H1 (cell line): ENCODE results near the gene SPATA33. TPM values are rescaled to one million over a fixed set of nuclear protein-coding genes. Genes with fewer than 3 reads are reported as not detected.

ENCODE experiments used
- CTCF ChIA-PET: fragments of 300-600 bp; sonication (Branson Sonifier 250); formaldehyde crosslinking; loops from one replicate; lab custom pipeline; 2021; ENCODE audit not compliant: partially characterized antibody; lab: Charles Lee
- POLR2A ChIA-PET: fragments of 300-600 bp; sonication (Branson Sonifier 250); formaldehyde crosslinking; loops from one replicate; lab custom pipeline; 2021; ENCODE audit warnings: inconsistent platforms; ENCODE audit not compliant: partially characterized antibody; lab: Charles Lee
- DNase-seq, 2 experiments: peaks; one replicate each; pipeline versions ENCODE4 v3.0.0 to v3.0.0-alpha.2; 2010 to 2022; ENCODE audit warnings: low spot score in 2 of 2, low read depth in 1 of 2, mixed read lengths in 1 of 2
- FAIRE-seq: peaks from 2 replicates; lab custom pipeline; 2011; peaks lifted over from hg19 to GRCh38; lab: Jason Lieb, UNC
- H2AFZ ChIP-seq: 2 replicates; pipeline ENCODE4 v1.8.1; 2012; ENCODE audit warnings: low read length, inconsistent platforms
- H2AK5ac ChIP-seq: 2 replicates; pipeline ENCODE4 v1.6.1; 2013; ENCODE audit warnings: low read depth, low read length
- H2BK120ac ChIP-seq: replicated peaks from 2 replicates; pipeline ENCODE3; 2013; ENCODE audit warnings: low read depth, low read length, inconsistent platforms
- H2BK12ac ChIP-seq: 2 replicates; pipeline ENCODE4 v1.6.1; 2013; ENCODE audit warnings: low read depth, low read length
- H2BK15ac ChIP-seq: 2 replicates; pipeline ENCODE4 v1.6.1; 2013; ENCODE audit warnings: low read length
- H2BK20ac ChIP-seq: 2 replicates; pipeline ENCODE4 v1.6.1; 2013; ENCODE audit warnings: low read length
- H2BK5ac ChIP-seq: 2 replicates; pipeline ENCODE4 v1.6.1; 2013; ENCODE audit warnings: low read depth, low read length
- H3K14ac ChIP-seq: 2 replicates; pipeline ENCODE4 v1.6.1; 2013; ENCODE audit warnings: inconsistent platforms; ENCODE audit not compliant: insufficient read length
- H3K18ac ChIP-seq: 2 replicates; pipeline ENCODE4 v1.6.1; 2013; ENCODE audit warnings: low read length; ENCODE audit errors: extremely low read depth
- H3K23ac ChIP-seq: 2 replicates; pipeline ENCODE4 v1.6.1; 2013; ENCODE audit warnings: inconsistent platforms; ENCODE audit not compliant: insufficient read length
- H3K23me2 ChIP-seq: 2 replicates; pipeline ENCODE4 v1.6.1; 2013; ENCODE audit warnings: low read depth, low read length
- H3K27ac ChIP-seq: 2 replicates; pipeline ENCODE4 v1.6.1; 2011; ENCODE audit warnings: low read depth, low read length, inconsistent platforms
- H3K27me3 ChIP-seq, 4 experiments: replicated peaks in 1 of 4; 1 replicate in 1 of 4; 2 replicates in 3 of 4; pipeline versions ENCODE4 v1.6.1 to v1.8.1; 2011 to 2013; ENCODE audit warnings: low read length in 3 of 4, mild to moderate bottlenecking in 3 of 4, inconsistent platforms in 2 of 4, mixed read lengths in 2 of 4, moderate library complexity in 1 of 4; ENCODE audit not compliant: control insufficient read depth in 3 of 4, insufficient read depth in 3 of 4; ENCODE audit errors: extremely low read depth in 1 of 4
- H3K36me3 ChIP-seq, 4 experiments: 2 replicates each; pipeline versions ENCODE4 v1.6.1 to v1.8.1; 2011 to 2013; ENCODE audit warnings: mild to moderate bottlenecking in 4 of 4, low read length in 3 of 4, moderate library complexity in 2 of 4, control low read depth in 1 of 4, inconsistent platforms in 1 of 4; ENCODE audit not compliant: insufficient read depth in 4 of 4, control insufficient read depth in 2 of 4
- H3K4ac ChIP-seq: replicated peaks from 2 replicates; pipeline ENCODE3; 2013; ENCODE audit warnings: low read length, low read depth, mixed read lengths, inconsistent platforms; ENCODE audit not compliant: insufficient read length
- H3K4me1 ChIP-seq, 4 experiments: replicated peaks in 1 of 4; 1 replicate in 1 of 4; 2 replicates in 3 of 4; pipeline versions ENCODE4 v1.6.1 to v1.8.1; 2011 to 2013; ENCODE audit warnings: low read length in 3 of 4, inconsistent platforms in 2 of 4, mixed read lengths in 1 of 4; ENCODE audit not compliant: insufficient read depth in 4 of 4, control insufficient read depth in 3 of 4
- H3K4me2 ChIP-seq, 2 experiments: 2 replicates each; pipeline versions ENCODE4 v1.6.1 to v1.8.1; 2011 to 2013; ENCODE audit warnings: low read depth in 2 of 2, low read length in 2 of 2, control low read depth in 1 of 2, inconsistent platforms in 1 of 2, mild to moderate bottlenecking in 1 of 2; ENCODE audit not compliant: insufficient read depth in 1 of 2
- H3K4me3 ChIP-seq, 4 experiments: fragments of 200-600, 300-600 bp in 1 of 4; sonication (generic), shearing (Covaris generic), sonication (Bioruptor Twin) in 1 of 4; 2 replicates each; pipeline versions ENCODE4 v1.5.1 to v1.8.1; 2011 to 2016; ENCODE audit warnings: low read length in 4 of 4, low read depth in 3 of 4, control low read depth in 2 of 4, inconsistent platforms in 2 of 4, mild to moderate bottlenecking in 2 of 4, mixed read lengths in 1 of 4, moderate library complexity in 1 of 4; ENCODE audit not compliant: insufficient read depth in 2 of 4; ENCODE audit errors: extremely low read depth in 1 of 4
- H3K56ac ChIP-seq: replicated peaks from 2 replicates; pipeline ENCODE3; 2013; ENCODE audit warnings: low read depth, mild to moderate bottlenecking, mixed read lengths, low read length, inconsistent platforms; ENCODE audit not compliant: insufficient read length
- H3K79me1 ChIP-seq: 2 replicates; pipeline ENCODE4 v1.6.1; 2013; ENCODE audit warnings: low read depth, low read length, control low read depth
- H3K79me2 ChIP-seq, 2 experiments: 2 replicates each; pipeline versions ENCODE4 v1.6.1 to v1.8.1; 2012 to 2013; ENCODE audit warnings: low read length in 2 of 2, mild to moderate bottlenecking in 2 of 2, inconsistent platforms in 1 of 2; ENCODE audit not compliant: insufficient read depth in 2 of 2, control insufficient read depth in 1 of 2
- H3K9ac ChIP-seq, 4 experiments: replicated peaks in 1 of 4; 1 replicate in 1 of 4; 2 replicates in 3 of 4; pipeline versions ENCODE4 v1.6.1 to v1.8.1; 2011 to 2013; ENCODE audit warnings: low read depth in 3 of 4, low read length in 3 of 4, control low read depth in 2 of 4, mild to moderate bottlenecking in 2 of 4, moderate library complexity in 2 of 4, inconsistent platforms in 1 of 4; ENCODE audit errors: extremely low read depth in 1 of 4
- H3K9me3 ChIP-seq, 2 experiments: 2 replicates each; pipeline versions ENCODE4 v1.6.1 to v1.8.1; 2012 to 2013; ENCODE audit warnings: mild to moderate bottlenecking in 2 of 2, moderate library complexity in 2 of 2, control low read depth in 1 of 2, inconsistent platforms in 1 of 2, low read depth in 1 of 2, low read length in 1 of 2, mixed read lengths in 1 of 2; ENCODE audit not compliant: insufficient read depth in 2 of 2
- H4K20me1 ChIP-seq, 2 experiments: replicated peaks in 1 of 2; 2 replicates each; pipeline versions ENCODE3 to v1.8.1; 2011 to 2013; ENCODE audit warnings: inconsistent platforms in 2 of 2, low read length in 2 of 2, mild to moderate bottlenecking in 1 of 2; ENCODE audit not compliant: insufficient read depth in 2 of 2, control insufficient read depth in 1 of 2
- H4K5ac ChIP-seq: 2 replicates; pipeline ENCODE4 v1.6.1; 2013; ENCODE audit warnings: low read length, low read depth, mixed read lengths, inconsistent platforms; ENCODE audit not compliant: insufficient read length
- H4K8ac ChIP-seq: 2 replicates; pipeline ENCODE4 v1.8.0; 2013; ENCODE audit warnings: mild to moderate bottlenecking, moderate library complexity, low read length, inconsistent platforms; ENCODE audit not compliant: insufficient read depth; ENCODE audit errors: extremely low read depth
- H4K91ac ChIP-seq: replicated peaks from 2 replicates; pipeline ENCODE3; 2013; ENCODE audit warnings: low read length, mixed read lengths, inconsistent platforms; ENCODE audit not compliant: insufficient read length
- BCL11A ChIP-seq, 2 experiments: IDR thresholded peaks; one replicate each; pipeline ENCODE4 v1.6.1; 2011; ENCODE audit warnings: low read depth in 2 of 2, low read length in 2 of 2, mild to moderate bottlenecking in 2 of 2
- BRCA1 ChIP-seq: IDR thresholded peaks from 2 replicates; pipeline ENCODE4 v1.6.1; 2012; ENCODE audit warnings: low read depth, low read length, improper control_type of control experiment
- CEBPB ChIP-seq: IDR thresholded peaks from 2 replicates; pipeline ENCODE4 v1.6.1; 2012; ENCODE audit warnings: low read depth, low read length
- CREB1 ChIP-seq: IDR thresholded peaks from 2 replicates; pipeline ENCODE4 v1.6.1; 2012; ENCODE audit warnings: inconsistent platforms
- EGR1 ChIP-seq: IDR thresholded peaks from 2 replicates; pipeline ENCODE4 v1.6.1; 2011; ENCODE audit warnings: low read depth, low read length, borderline replicate concordance
- KDM5A ChIP-seq: fragments of 200-600 bp; IDR thresholded peaks from 2 replicates; pipeline ENCODE4 v1.7.1; 2012; ENCODE audit warnings: mild to moderate bottlenecking, low read length, inconsistent platforms, mixed read lengths
- NANOG ChIP-seq: IDR thresholded peaks from 2 replicates; pipeline ENCODE4 v1.6.1; 2011; ENCODE audit warnings: low read length, low read depth, mild to moderate bottlenecking, inconsistent platforms; ENCODE audit not compliant: insufficient read depth, poor library complexity, severe bottlenecking
- PHF8 ChIP-seq: fragments of 200-600 bp; sonication (generic); conservative IDR thresholded peaks from 2 replicates; pipeline ENCODE4 v1.7.1; 2012; ENCODE audit warnings: low read depth, mild to moderate bottlenecking, inconsistent platforms, low read length, moderate library complexity
- RAD21 ChIP-seq, 2 experiments: IDR thresholded peaks in 1 of 2; conservative IDR thresholded peaks in 1 of 2; 2 replicates each; pipeline ENCODE4 v1.6.1; 2011; ENCODE audit warnings: low read depth in 2 of 2, low read length in 2 of 2, improper control_type of control experiment in 1 of 2, inconsistent platforms in 1 of 2, mild to moderate bottlenecking in 1 of 2, moderate library complexity in 1 of 2
- RFX5 ChIP-seq: IDR thresholded peaks from 2 replicates; pipeline ENCODE4 v1.6.1; 2011; ENCODE audit warnings: low read depth, low read length, improper control_type of control experiment, borderline replicate concordance
- SAP30 ChIP-seq: fragments of 300-600 bp; sonication (generic); IDR thresholded peaks from 2 replicates; pipeline ENCODE4 v1.7.1; 2012; ENCODE audit warnings: low read length, moderate library complexity, mild to moderate bottlenecking, inconsistent platforms; ENCODE audit not compliant: insufficient read depth, insufficient replicate concordance
- SIRT6 ChIP-seq: IDR thresholded peaks from one replicate; pipeline ENCODE4 v1.7.1; 2012; ENCODE audit warnings: low read length, inconsistent platforms
- TAF7 ChIP-seq: optimal IDR thresholded peaks from 2 replicates; pipeline ENCODE3; 2011; ENCODE audit warnings: low read depth, mild to moderate bottlenecking, inconsistent platforms, low read length, moderate library complexity, borderline replicate concordance
- ZNF274 ChIP-seq: IDR thresholded peaks from 2 replicates; pipeline ENCODE4 v1.7.0; 2012; ENCODE audit warnings: low read length, borderline replicate concordance; ENCODE audit errors: extremely low read depth
- WGBS, 2 experiments: shearing (Covaris generic) in 1 of 2; methylation state at CpG; one replicate each; pipeline versions ENCODE4 v1.1.6 to v1.1.7; 2013 to 2015; ENCODE audit warnings: low lambda C conversion rate in 2 of 2, mixed read lengths in 2 of 2, inconsistent platforms in 1 of 2, low coverage in 1 of 2, missing lambda C conversion rate in 1 of 2; ENCODE audit not compliant: insufficient replicate concordance in 2 of 2, insufficient coverage in 1 of 2, insufficient read length in 1 of 2; ENCODE audit errors: extremely low coverage in 1 of 2, missing lambda C conversion rate in 1 of 2; 5-methylcytosine and 5-hydroxymethylcytosine counted together
- polyA plus RNA-seq, 7 experiments: library from polyadenylated mRNA; depleted of rRNA in 3 of 7; stranded (reverse) in 5 of 7; unstranded in 2 of 7; fragments of >200 nt in 5 of 7; fragments of 200-250 nt in 2 of 7; gene quantifications; 1 replicate in 5 of 7; 2 replicates in 1 of 7; 4 replicates in 1 of 7; pipeline versions ENCODE4 v1.2.1 to v1.2.3, GENCODE V29; 2011 to 2013; ENCODE audit warnings: missing spikeins in 2 of 7, mixed read lengths in 2 of 7
- total RNA-seq: library from RNA; stranded (reverse); fragmentation: NEBNext Ultra II Directional; extraction: Animal tissue kit (Norgen Biotek cat#: 25700); gene quantifications from 2 replicates; pipeline ENCODE4 v1.2.1, GENCODE V29; 2021

The SPATA33 gene
- total and polyA plus RNA-seq, 2 of the 8 experiments (the other 6 are each of a cell fraction or from before 2014, with no cell fraction given) = 5.4 to 16.9 TPM

DNA sequence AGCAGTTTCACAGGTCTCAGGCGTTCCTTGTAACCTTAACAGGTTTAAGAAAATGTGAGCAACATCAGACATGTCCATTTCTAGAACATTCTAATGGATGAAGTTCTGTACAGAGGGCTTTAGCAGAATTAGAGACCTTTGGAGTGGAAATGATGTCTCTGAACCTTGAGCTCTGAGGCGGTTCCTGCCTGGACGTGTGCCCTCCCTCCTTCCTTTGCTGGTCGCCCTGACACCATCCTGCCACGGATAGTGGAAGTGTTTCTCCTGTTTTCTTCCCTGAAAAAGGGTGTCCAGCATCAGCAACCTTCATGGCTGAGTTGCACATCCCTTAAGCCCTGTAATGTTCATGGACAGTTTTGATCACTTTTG is 11.1 kb downstream of the SPATA33 start:
- POLR2A ChIA-PET = interaction anchor here (0.9 to 1.7 kb wide), 3 partner anchors 18 to 288 kb away, joined by 3 to 4 read pairs (median 4); partner anchors contain the start of gene CDK10
- H3K23me2 ChIP-seq = no peaks in the 10 kb centered on the region
- H3K4me2 ChIP-seq = no peak overlapping the region
- no peak overlapping the region for H2BK15ac ChIP-seq
- H3K27ac ChIP-seq = no peak overlapping the region
- no peak overlapping the region for H3K14ac ChIP-seq
- 89% methylated on average over 5 of the region's 5 CpGs; no CpG with 5 or more reads in 1 of the 2 experiments for WGBS, 2 experiments
- H4K8ac ChIP-seq = no peak overlapping the region
- H3K56ac ChIP-seq = no peak overlapping the region
- no peak overlapping the region for H3K4ac ChIP-seq
- FAIRE-seq (no peak), DNase-seq (no peak)
- no peak overlapping the region for H4K5ac ChIP-seq
- H3K4me3 ChIP-seq = no peak overlapping the region
- H2BK12ac ChIP-seq = no peak overlapping the region
- no peaks in the 10 kb centered on the region for H3K4me1 ChIP-seq
- no peak overlapping the region for H4K91ac ChIP-seq
- H3K79me1 ChIP-seq = no peaks in the 10 kb centered on the region
- H3K9ac ChIP-seq = no peak overlapping the region
- H3K18ac ChIP-seq = no peak overlapping the region
- H4K20me1 ChIP-seq = peaks cover 0 to 2% of the 10 kb centered on the region in 2 experiments
- H2AK5ac ChIP-seq = no peak overlapping the region
- peaks cover 5 to 10% of the 10 kb centered on the region in 2 experiments for H3K9me3 ChIP-seq
- no peak overlapping the region for H3K23ac ChIP-seq
- no peaks in the 10 kb centered on the region for H3K27me3 ChIP-seq
- CTCF ChIA-PET = interaction anchor here (0.6 to 3.2 kb wide), 13 partner anchors 8 to 143 kb away, joined by 3 to 20 read pairs (median 3); partner anchors contain the start of gene DPEP1
- no peak overlapping the region for H2BK5ac ChIP-seq
- H2BK120ac ChIP-seq = no peak overlapping the region
- no peak overlapping the region for H2AFZ ChIP-seq
- H3K79me2 ChIP-seq = no peaks in the 10 kb centered on the region
- 0 out of 8 replicates have a peak, but pooled peaks cover 0 to 4% (median 0%) of the 10 kb centered on the region in 4 experiments for H3K36me3 ChIP-seq
- no peak overlapping the region for H2BK20ac ChIP-seq
- no peak for TF ChIP-seq RAD21 (IDR thresholded peaks at IDR 0.05 in 1 of 2, conservative IDR thresholded peaks at IDR 0.05 in 1 of 2; ENCODE audit: low read depth in 2 of 2, low read length in 2 of 2)
- TF ChIP-seq BCL11A (IDR thresholded peaks at IDR 0.05; ENCODE audit: low read depth in 2 of 2, low read length in 2 of 2) = no peak
- TF ChIP-seq ZNF274 = no peak
- TF ChIP-seq KDM5A = no peak
- no peak for TF ChIP-seq NANOG
- TF ChIP-seq SAP30 = no peak
- TF ChIP-seq TAF7 = no peak
- TF ChIP-seq CREB1 = no peak
- no peak for TF ChIP-seq RFX5
- TF ChIP-seq CEBPB = no peak
- TF ChIP-seq SIRT6 = no peak
- TF ChIP-seq EGR1 = no peak
- TF ChIP-seq BRCA1 = no peak
- no peak for TF ChIP-seq PHF8
